ENCODE data around the gene SBK1.

DNA sequence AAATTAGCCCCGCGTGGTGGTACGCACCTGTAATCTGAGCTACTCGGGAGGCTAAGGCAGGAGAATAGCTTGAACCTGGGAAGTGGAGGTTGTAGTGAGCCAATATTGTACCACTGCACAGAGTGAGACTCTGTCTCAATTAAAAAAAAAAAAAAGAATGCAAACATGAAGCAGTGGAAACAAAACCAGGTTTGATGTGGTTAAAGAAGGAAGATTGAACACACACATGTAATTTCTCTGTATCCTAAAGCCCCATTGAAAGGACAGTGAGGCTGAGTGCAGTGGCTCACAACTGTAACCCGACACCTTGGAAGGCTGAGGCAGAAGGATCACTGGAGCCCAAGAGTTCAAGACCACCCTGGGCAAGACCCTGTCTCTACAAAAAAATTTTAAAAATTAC is 26.5 kb upstream of the SBK1 start:
- TF ChIP-seq CTCF (IDR thresholded peaks at IDR 0.05 in 4 of 5, conservative IDR thresholded peaks at IDR 0.05 in 1 of 5), result no peak
- no peak for TF ChIP-seq POLR2A (IDR thresholded peaks at IDR 0.05)
